Sigmoid colon (tissue), 4 donors: ENCODE results near the gene ARF3.

Source experiments
- EP300 ChIP-seq, 4 donors: sonication (generic); formaldehyde crosslinking; IDR thresholded peaks; one replicate each; pipeline ENCODE4 v1.6.1; 2017; ENCODE audit warnings: antibody characterized with exemption in 4 of 4
- POLR2AphosphoS5 ChIP-seq, 4 donors: sonication (generic); formaldehyde crosslinking; IDR thresholded peaks; one replicate each; pipeline ENCODE4 v1.6.1; 2017; ENCODE audit warnings: antibody characterized with exemption in 4 of 4
- TF ChIP-seq, protein P1 (sequence below), 4 experiments: fragments of 450-650 bp in 3 of 4; fragments of 200-600 bp in 1 of 4; IDR thresholded peaks; one replicate each; pipeline ENCODE4 v1.5.1; 2016 to 2019; ENCODE audit warnings: antibody characterized with exemption in 4 of 4, mild to moderate bottlenecking in 3 of 4, moderate library complexity in 2 of 4

DNA sequence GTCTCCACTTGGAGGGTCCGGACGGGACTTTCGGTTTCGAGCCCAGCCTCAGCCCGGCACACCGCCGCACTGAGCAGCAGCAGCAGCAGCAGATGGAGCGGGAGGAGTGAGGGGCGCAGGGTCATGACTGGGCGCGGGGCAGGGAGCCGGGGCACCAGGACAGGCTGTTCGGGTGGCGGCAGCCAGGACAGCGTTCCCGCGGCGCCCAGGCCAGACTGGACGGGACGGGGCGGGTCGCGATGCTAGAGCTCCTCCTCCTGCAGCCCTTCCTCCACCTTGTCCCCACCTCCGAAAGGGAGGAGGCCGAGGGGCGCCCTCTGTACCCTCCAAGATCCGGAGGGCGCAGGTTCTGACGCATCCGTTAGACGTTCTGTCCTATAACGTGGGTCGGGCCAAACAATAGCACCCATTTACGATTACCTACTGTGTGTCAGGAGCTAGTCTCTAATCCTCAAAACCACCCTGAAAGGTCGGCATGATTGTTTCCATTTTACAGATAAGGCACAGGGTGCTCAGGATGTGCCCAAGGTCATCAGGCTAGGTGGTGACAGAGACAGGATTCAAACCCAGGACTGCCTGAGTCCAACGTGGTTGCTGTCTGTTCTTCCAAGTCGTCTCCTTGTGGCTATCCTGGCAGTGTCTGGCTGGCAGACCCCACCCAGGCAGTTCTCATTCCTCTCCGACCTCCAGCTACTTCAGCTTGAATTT lies 31.8 kb downstream of the ARF3 start, which contains the start of gene FKBP11:
- TF ChIP-seq, protein P1, sequence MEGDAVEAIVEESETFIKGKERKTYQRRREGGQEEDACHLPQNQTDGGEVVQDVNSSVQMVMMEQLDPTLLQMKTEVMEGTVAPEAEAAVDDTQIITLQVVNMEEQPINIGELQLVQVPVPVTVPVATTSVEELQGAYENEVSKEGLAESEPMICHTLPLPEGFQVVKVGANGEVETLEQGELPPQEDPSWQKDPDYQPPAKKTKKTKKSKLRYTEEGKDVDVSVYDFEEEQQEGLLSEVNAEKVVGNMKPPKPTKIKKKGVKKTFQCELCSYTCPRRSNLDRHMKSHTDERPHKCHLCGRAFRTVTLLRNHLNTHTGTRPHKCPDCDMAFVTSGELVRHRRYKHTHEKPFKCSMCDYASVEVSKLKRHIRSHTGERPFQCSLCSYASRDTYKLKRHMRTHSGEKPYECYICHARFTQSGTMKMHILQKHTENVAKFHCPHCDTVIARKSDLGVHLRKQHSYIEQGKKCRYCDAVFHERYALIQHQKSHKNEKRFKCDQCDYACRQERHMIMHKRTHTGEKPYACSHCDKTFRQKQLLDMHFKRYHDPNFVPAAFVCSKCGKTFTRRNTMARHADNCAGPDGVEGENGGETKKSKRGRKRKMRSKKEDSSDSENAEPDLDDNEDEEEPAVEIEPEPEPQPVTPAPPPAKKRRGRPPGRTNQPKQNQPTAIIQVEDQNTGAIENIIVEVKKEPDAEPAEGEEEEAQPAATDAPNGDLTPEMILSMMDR (IDR thresholded peaks at IDR 0.05) = no peak
- TF ChIP-seq EP300 (IDR thresholded peaks at IDR 0.05) (no peak), POLR2AphosphoS5 (IDR thresholded peaks at IDR 0.05) (peak; percentile 29 to 73 (median 67))
